Activated CD4-positive, alpha-beta T cell treated with anti-CD3 and anti-CD28 coated beads, Interleukin-2, amount 10 ng/mL, durations not matched to agents 24 days and 14 days (primary cell): ENCODE results near the gene CDH7. TPM values are rescaled to one million over a fixed set of nuclear protein-coding genes. Genes with fewer than 3 reads are reported as not detected.

Experiments used
- DNase-seq: peaks from one replicate; pipeline ENCODE4 v3.0.0; 2022
- H3K27ac Mint-ChIP-seq: one replicate; pipeline ENCODE4 v1.8.0; 2022; ENCODE audit warnings: mild to moderate bottlenecking, mixed read lengths
- H3K27me3 Mint-ChIP-seq: one replicate; pipeline ENCODE4 v1.8.0; 2022; ENCODE audit warnings: mixed read lengths
- H3K36me3 Mint-ChIP-seq: one replicate; pipeline ENCODE4 v1.8.0; 2022; ENCODE audit warnings: low read depth, mild to moderate bottlenecking, mixed read lengths
- H3K4me1 Mint-ChIP-seq: one replicate; pipeline ENCODE4 v1.8.0; 2021; ENCODE audit warnings: mixed read lengths
- H3K4me3 Mint-ChIP-seq: one replicate; pipeline ENCODE4 v1.8.0; 2022; ENCODE audit warnings: mild to moderate bottlenecking, moderate library complexity, mixed read lengths
- H3K9me3 Mint-ChIP-seq: one replicate; pipeline ENCODE4 v1.8.0; 2021; ENCODE audit warnings: mixed read lengths
- intact Hi-C: fragments of 100-400 bp; cut with micrococcal nuclease; formaldehyde crosslinking; loops from one replicate; pipeline ENCODE4 v1.15.1; 2023
- total RNA-seq: library from RNA; stranded (reverse); gene quantifications from 2 replicates; pipeline ENCODE4 v1.2.3, GENCODE V29; 2022

CDH7 gene
- total RNA-seq, 1 donor from 2014 or later = not detected

- Mint-ChIP-seq H3K27me3 (no peaks in the 10 kb centered on the region), H3K9me3 (no peaks in the 10 kb centered on the region), H3K4me1 (no peaks in the 10 kb centered on the region), H3K4me3 (no peak overlapping the region), H3K27ac (no peak overlapping the region), H3K36me3 (no peaks in the 10 kb centered on the region)
- intact Hi-C loops = no loop called here
- DNase-seq = no peak
Observed at GRCh38 chr18:65901522-65901921, 150.7 kb downstream of the CDH7 start.

- no peak overlapping the region for H3K4me3 Mint-ChIP-seq
- no peaks in the 10 kb centered on the region for H3K9me3 Mint-ChIP-seq
- no peaks in the 10 kb centered on the region for H3K36me3 Mint-ChIP-seq
- H3K27me3 Mint-ChIP-seq = no peaks in the 10 kb centered on the region
- H3K27ac Mint-ChIP-seq = no peak overlapping the region
- no peak for DNase-seq
- H3K4me1 Mint-ChIP-seq = no peaks in the 10 kb centered on the region
- intact Hi-C loops = no loop called here
Observed at GRCh38 chr18:65906621-65907034, 155.8 kb downstream of the CDH7 start.

- Mint-ChIP-seq H3K9me3 (no peaks in the 10 kb centered on the region), H3K27me3 (no peaks in the 10 kb centered on the region), H3K4me3 (no peak overlapping the region), H3K27ac (no peak overlapping the region), H3K36me3 (no peaks in the 10 kb centered on the region), H3K4me1 (no peaks in the 10 kb centered on the region)
- DNase-seq = no peak
- intact Hi-C loops = no loop called here
Observed at GRCh38 chr18:65907281-65907680, 156.5 kb downstream of the CDH7 start.

- no peak for DNase-seq
- H3K27ac Mint-ChIP-seq = no peak overlapping the region
Observed at GRCh38 chr18:65919018-65919417, 168.2 kb downstream of the CDH7 start.

GRCh38 chr18:65919663-65920062 lies 168.9 kb downstream of the CDH7 start:
- H3K27me3 Mint-ChIP-seq = no peaks in the 10 kb centered on the region
- H3K27ac Mint-ChIP-seq = no peak overlapping the region
- H3K4me3 Mint-ChIP-seq = no peak overlapping the region
- no peaks in the 10 kb centered on the region for H3K4me1 Mint-ChIP-seq
- intact Hi-C loops = no loop called here
- no peaks in the 10 kb centered on the region for H3K9me3 Mint-ChIP-seq
- DNase-seq = no peak
- H3K36me3 Mint-ChIP-seq = no peaks in the 10 kb centered on the region

More at GRCh38 chr18:65919018-65919417, 168.2 kb downstream of the CDH7 start:
- Mint-ChIP-seq H3K27me3 (no peaks in the 10 kb centered on the region), H3K4me1 (no peaks in the 10 kb centered on the region), H3K4me3 (no peak overlapping the region), H3K9me3 (no peaks in the 10 kb centered on the region), H3K36me3 (no peaks in the 10 kb centered on the region)
- intact Hi-C loops = no loop called here

- H3K36me3 Mint-ChIP-seq = no peaks in the 10 kb centered on the region
- H3K9me3 Mint-ChIP-seq = no peaks in the 10 kb centered on the region
- no peaks in the 10 kb centered on the region for H3K27me3 Mint-ChIP-seq
- H3K4me1 Mint-ChIP-seq = no peaks in the 10 kb centered on the region
- intact Hi-C loops = no loop called here
- no peak overlapping the region for H3K4me3 Mint-ChIP-seq
- no peak overlapping the region for H3K27ac Mint-ChIP-seq
- no peak for DNase-seq
Observed at GRCh38 chr18:65922103-65922502, 171.3 kb downstream of the CDH7 start.

- H3K27me3 Mint-ChIP-seq = no peaks in the 10 kb centered on the region
- no peaks in the 10 kb centered on the region for H3K36me3 Mint-ChIP-seq
- H3K9me3 Mint-ChIP-seq = peaks cover 4% of the 10 kb centered on the region
- no peak overlapping the region for H3K4me3 Mint-ChIP-seq
- intact Hi-C loops = no loop called here
- no peak overlapping the region for H3K27ac Mint-ChIP-seq
- DNase-seq = no peak
- no peaks in the 10 kb centered on the region for H3K4me1 Mint-ChIP-seq
Observed at GRCh38 chr18:65924904-65925303, 174.1 kb downstream of the CDH7 start.

GRCh38 chr18:65934874-65935273 lies 184.1 kb downstream of the CDH7 start:
- no peak overlapping the region for H3K27ac Mint-ChIP-seq
- H3K36me3 Mint-ChIP-seq = no peaks in the 10 kb centered on the region
- no peak for DNase-seq
- no peak overlapping the region for H3K4me3 Mint-ChIP-seq
- no peaks in the 10 kb centered on the region for H3K4me1 Mint-ChIP-seq
- H3K9me3 Mint-ChIP-seq = peaks cover 8% of the 10 kb centered on the region
- intact Hi-C loops = no loop called here
- H3K27me3 Mint-ChIP-seq = no peaks in the 10 kb centered on the region

GRCh38 chr18:65936678-65937077 lies 185.9 kb downstream of the CDH7 start:
- no peak for DNase-seq
- intact Hi-C loops = no loop called here
- Mint-ChIP-seq H3K27ac (no peak overlapping the region), H3K4me3 (no peak overlapping the region), H3K9me3 (peaks cover 4% of the 10 kb centered on the region), H3K27me3 (no peaks in the 10 kb centered on the region), H3K4me1 (no peaks in the 10 kb centered on the region), H3K36me3 (no peaks in the 10 kb centered on the region)

GRCh38 chr18:65937180-65937579 lies 186.4 kb downstream of the CDH7 start:
- Mint-ChIP-seq H3K4me1 (no peaks in the 10 kb centered on the region), H3K27me3 (no peaks in the 10 kb centered on the region), H3K27ac (no peak overlapping the region), H3K36me3 (no peaks in the 10 kb centered on the region), H3K9me3 (peaks cover 2% of the 10 kb centered on the region), H3K4me3 (no peak overlapping the region)
- intact Hi-C loops = no loop called here
- DNase-seq = no peak

- intact Hi-C loops = no loop called here
- H3K27me3 Mint-ChIP-seq = no peaks in the 10 kb centered on the region
Observed at GRCh38 chr18:65938592-65939372, 188.0 kb downstream of the CDH7 start.

More at GRCh38 chr18:65938592-65939372, 188.0 kb downstream of the CDH7 start:
- no peaks in the 10 kb centered on the region for H3K36me3 Mint-ChIP-seq
- H3K27ac Mint-ChIP-seq = no peak overlapping the region
- no peak overlapping the region for H3K4me3 Mint-ChIP-seq
- H3K4me1 Mint-ChIP-seq = no peaks in the 10 kb centered on the region
- no peaks in the 10 kb centered on the region for H3K9me3 Mint-ChIP-seq
- no peak for DNase-seq
